ENCODE measurements around the gene DNER. TPM values are rescaled to one million over a fixed set of nuclear protein-coding genes. Genes with fewer than 3 reads are reported as not detected.

Gene DNER
- total RNA-seq, 1 experiment from 2014 or later = 0.28 TPM

DNA sequence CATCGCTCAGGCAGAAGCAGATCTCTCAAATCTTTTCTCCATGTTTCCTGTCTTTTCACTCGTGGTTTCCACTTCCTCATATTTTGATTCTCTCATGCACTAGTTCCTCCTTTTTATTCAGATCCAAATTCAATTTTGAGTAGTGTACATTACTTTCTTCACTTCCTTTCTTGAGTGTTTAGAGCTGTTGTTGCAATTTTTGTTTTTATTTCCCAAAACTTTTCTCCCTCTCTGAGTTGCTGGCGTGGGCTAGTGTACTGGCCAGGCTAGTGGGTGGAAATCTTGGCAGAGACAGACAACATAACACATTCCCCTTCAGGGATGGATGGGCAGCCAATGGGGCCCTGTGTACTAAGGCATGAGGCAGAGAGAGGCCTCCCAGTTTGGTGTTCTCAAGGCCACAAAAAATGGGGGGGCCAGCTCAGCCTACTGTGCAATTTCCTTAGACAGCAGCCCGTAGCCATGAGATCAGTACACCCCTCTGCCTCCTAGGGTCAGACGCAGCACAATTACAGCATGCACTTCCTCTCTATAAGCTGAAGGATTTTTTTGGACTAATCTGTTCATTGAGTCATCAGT is 298.1 kb downstream of the DNER start:
- Histone ChIP-seq H3K27ac (no peak overlapping the region), H3K79me2 (ENCODE audit: low read depth) (no peaks in the 10 kb centered on the region), H3K27me3 (ENCODE audit: insufficient read depth, low read depth) (no peaks in the 10 kb centered on the region), H3K9me3 (ENCODE audit: insufficient read depth, low read depth) (no peaks in the 10 kb centered on the region; the same call in 1 of the 2 replicates), H3K4me1 (replicated peaks; ENCODE audit: insufficient read depth) (no peaks in the 10 kb centered on the region), H3K9me2 (ENCODE audit: insufficient read depth) (no peaks in the 10 kb centered on the region), H4K20me1 (ENCODE audit: insufficient read depth) (no peaks in the 10 kb centered on the region), H3F3A (ENCODE audit: insufficient read depth, low read depth) (no peaks in the 10 kb centered on the region), H2AFZ (no peak overlapping the region), H3K4me3 (no peak overlapping the region), H3K4me2 (no peak overlapping the region), H3K36me3 (ENCODE audit: low read depth) (no peaks in the 10 kb centered on the region)
- BruUV-seq (replicated peaks) = no TSS peak
- ChIA-PET POLR2A (ENCODE audit: unreplicated experiment) (no interaction called here), CTCF (no interaction called here)
- intact Hi-C loops (cut with micrococcal nuclease; ENCODE audit: unreplicated experiment) = no loop called here
- DNase-seq = no peak
- TF ChIP-seq, protein P1, sequence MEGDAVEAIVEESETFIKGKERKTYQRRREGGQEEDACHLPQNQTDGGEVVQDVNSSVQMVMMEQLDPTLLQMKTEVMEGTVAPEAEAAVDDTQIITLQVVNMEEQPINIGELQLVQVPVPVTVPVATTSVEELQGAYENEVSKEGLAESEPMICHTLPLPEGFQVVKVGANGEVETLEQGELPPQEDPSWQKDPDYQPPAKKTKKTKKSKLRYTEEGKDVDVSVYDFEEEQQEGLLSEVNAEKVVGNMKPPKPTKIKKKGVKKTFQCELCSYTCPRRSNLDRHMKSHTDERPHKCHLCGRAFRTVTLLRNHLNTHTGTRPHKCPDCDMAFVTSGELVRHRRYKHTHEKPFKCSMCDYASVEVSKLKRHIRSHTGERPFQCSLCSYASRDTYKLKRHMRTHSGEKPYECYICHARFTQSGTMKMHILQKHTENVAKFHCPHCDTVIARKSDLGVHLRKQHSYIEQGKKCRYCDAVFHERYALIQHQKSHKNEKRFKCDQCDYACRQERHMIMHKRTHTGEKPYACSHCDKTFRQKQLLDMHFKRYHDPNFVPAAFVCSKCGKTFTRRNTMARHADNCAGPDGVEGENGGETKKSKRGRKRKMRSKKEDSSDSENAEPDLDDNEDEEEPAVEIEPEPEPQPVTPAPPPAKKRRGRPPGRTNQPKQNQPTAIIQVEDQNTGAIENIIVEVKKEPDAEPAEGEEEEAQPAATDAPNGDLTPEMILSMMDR (conservative IDR thresholded peaks at IDR 0.05) = no peak
- TF ChIP-seq EZH2 (IDR thresholded peaks at IDR 0.05; ENCODE audit: low read depth) = no peak

DNA sequence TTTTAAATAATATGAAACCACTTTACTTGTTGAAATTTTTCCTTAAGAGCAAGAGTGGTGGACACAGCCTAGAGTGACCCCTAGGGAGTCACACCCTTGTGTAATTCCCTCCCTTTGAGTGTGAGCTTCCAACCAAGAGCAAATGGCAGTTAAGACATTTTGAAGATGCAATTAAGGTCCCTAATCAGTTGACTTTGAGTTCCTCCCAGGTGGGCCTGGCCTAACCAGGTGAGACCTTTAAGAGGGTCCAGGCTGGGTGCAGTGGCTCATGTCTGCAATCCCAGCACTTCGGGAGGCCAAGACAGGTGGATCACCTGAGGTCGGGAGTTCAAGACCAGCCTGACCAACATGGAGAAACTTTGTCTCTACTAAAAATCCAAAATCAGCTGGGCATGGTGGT is 299.7 kb downstream of the DNER start:
- Histone ChIP-seq H3K27ac (no peak overlapping the region), H3F3A (ENCODE audit: insufficient read depth, low read depth) (no peaks in the 10 kb centered on the region), H2AFZ (no peak overlapping the region), H3K4me2 (no peak overlapping the region), H3K27me3 (ENCODE audit: insufficient read depth, low read depth) (no peaks in the 10 kb centered on the region), H3K4me3 (no peak overlapping the region), H4K20me1 (ENCODE audit: insufficient read depth) (no peaks in the 10 kb centered on the region), H3K79me2 (ENCODE audit: low read depth) (no peaks in the 10 kb centered on the region), H3K9me3 (ENCODE audit: insufficient read depth, low read depth) (peaks cover 6% of the 10 kb centered on the region; the same call in 1 of the 2 replicates), H3K36me3 (ENCODE audit: low read depth) (no peaks in the 10 kb centered on the region), H3K9me2 (ENCODE audit: insufficient read depth) (peaks cover 3% of the 10 kb centered on the region; the same call in 1 of the 2 replicates), H3K4me1 (replicated peaks; ENCODE audit: insufficient read depth) (no peaks in the 10 kb centered on the region)
- intact Hi-C loops (cut with micrococcal nuclease; ENCODE audit: unreplicated experiment) = no loop called here
- DNase-seq = no peak
- TF ChIP-seq EZH2 (IDR thresholded peaks at IDR 0.05; ENCODE audit: low read depth) = no peak
- TF ChIP-seq, protein P1 (conservative IDR thresholded peaks at IDR 0.05) = no peak
- BruUV-seq (replicated peaks) = no TSS peak
- CTCF ChIA-PET = no interaction called here
- POLR2A ChIA-PET (ENCODE audit: unreplicated experiment) = no interaction called here

GRCh38 chr2:229412686-229413085 is 301.7 kb downstream of the DNER start:
- no TSS peak for BruUV-seq (replicated peaks)
- peaks cover 17% of the 10 kb centered on the region for H3K4me1 ChIP-seq (replicated peaks; ENCODE audit: insufficient read depth)
- DNase-seq = no peak
- no peaks in the 10 kb centered on the region for H3K27me3 ChIP-seq (ENCODE audit: insufficient read depth, low read depth)
- H4K20me1 ChIP-seq (ENCODE audit: insufficient read depth) = no peaks in the 10 kb centered on the region
- ChIA-PET POLR2A (ENCODE audit: unreplicated experiment) (no interaction called here), CTCF (interaction anchor here (0.7 kb wide), 1 partner anchor 230 kb away, joined by 3 read pairs; no protein-coding TSS in a partner anchor)
- TF ChIP-seq, protein P1 (conservative IDR thresholded peaks at IDR 0.05) = no peak
- TF ChIP-seq EZH2 (IDR thresholded peaks at IDR 0.05; ENCODE audit: low read depth) = no peak
- H3K9me2 ChIP-seq (ENCODE audit: insufficient read depth) = peaks cover 3% of the 10 kb centered on the region; the same call in 1 of the 2 replicates
- peaks cover 12% of the 10 kb centered on the region; the same call in 1 of the 2 replicates for H3K9me3 ChIP-seq (ENCODE audit: insufficient read depth, low read depth)
- no peak overlapping the region for H2AFZ ChIP-seq
- H3K4me3 ChIP-seq = no peak overlapping the region
- intact Hi-C loops (cut with micrococcal nuclease; ENCODE audit: unreplicated experiment) = no loop called here
- no peaks in the 10 kb centered on the region for H3K36me3 ChIP-seq (ENCODE audit: low read depth)
- H3K27ac ChIP-seq = no peak overlapping the region
- no peak overlapping the region for H3K4me2 ChIP-seq
- peaks cover 12% of the 10 kb centered on the region for H3F3A ChIP-seq (ENCODE audit: insufficient read depth, low read depth)
- H3K79me2 ChIP-seq (ENCODE audit: low read depth) = no peaks in the 10 kb centered on the region
